Activated naive CD4-positive, alpha-beta T cell treated with Interleukin-2 at 50 U/mL for 16 hours (primary cell): Measurements from ENCODE around the gene SPRY4.
A peak's percentile ranks its signal among the peaks of the same experiment; 100 is the strongest.
"Not testable (repeated sequence)": the region's sequence is repeated elsewhere in the genome, so short reads cannot be mapped to it uniquely, and the experiment has no call there.

Experiments
- DNase-seq: peaks from one replicate; pipeline ENCODE4 v3.0.0-alpha.2; 2020

Gene SPRY4

GRCh38 chr5:142333749-142334148 is 8.9 kb upstream of the SPRY4 start:
- DNase-seq: not testable (repeated sequence)

DNA sequence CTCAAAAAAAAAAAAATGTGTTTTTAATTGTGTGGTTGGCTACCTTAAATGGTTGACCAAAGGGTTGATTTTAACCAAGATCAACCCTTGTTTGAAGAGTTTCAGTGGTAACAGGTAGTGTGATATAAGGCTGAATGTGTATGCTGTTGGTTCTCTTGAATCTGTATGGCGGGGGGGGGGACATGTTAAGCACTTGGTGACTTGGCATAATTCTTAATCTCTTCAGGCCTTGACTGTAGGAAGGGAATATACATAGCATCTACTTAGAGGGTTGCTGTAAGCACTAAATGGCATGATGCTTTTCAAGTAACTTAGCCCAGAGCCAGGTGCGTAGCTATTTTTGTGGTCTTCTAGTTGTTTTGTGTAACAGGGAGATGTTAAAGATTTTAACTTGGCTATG is 5.6 kb upstream of the SPRY4 start:
- DNase-seq: no peak

DNA sequence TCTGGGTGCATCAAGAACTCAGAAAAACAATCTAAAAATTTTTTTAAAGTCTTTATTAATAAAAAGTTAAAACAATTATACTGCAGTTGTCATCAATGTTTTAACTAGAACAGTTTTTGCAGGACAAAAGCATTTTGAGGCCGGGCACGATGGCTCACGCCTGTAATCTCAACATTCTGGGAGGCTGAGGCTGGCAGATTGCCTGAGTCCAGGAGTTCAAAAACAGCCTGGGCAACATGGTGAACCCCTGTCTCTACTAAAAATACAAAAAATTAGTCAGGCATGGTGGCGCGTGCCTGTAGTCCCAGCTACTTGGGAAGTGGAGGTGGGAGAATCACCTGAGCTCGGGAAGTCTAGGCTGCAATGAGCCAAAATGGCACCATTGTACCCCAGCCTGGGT is 5.2 kb upstream of the SPRY4 start:
- no peak for DNase-seq

DNA sequence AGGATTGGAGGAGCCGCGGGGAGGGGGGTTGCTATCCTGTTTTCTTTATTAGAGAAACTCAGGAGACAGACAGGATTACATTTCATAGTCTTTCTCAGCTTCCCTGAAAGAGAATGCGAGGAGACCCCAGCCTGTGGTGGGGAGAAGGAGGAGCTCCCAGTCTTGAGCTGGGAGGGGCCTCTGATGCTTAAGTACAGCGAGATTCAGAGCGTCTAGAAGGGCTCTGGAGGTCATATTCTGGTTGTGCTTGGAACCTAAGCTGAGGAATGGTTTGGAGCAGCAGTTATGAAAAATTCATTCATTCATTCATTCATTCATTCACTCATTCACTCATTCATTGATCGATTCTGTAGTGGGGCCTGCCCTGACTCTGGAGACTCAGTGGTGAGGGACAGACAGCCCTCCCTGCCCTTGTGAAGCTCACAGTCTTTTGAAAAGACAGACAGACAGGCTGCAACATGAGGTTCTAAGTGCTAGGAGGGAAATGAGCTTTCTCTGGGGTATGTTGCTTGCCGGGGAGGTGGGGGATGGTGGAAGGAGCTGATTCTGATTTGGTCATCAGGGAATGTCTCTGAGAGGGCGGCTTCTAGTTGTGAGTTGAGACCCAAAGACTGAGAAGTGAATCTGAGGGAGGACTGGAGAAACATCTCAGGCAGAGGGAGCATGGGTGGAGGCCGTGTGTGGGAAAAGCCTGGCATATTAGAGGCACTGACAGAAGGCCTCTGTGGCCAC is 2.5 kb upstream of the SPRY4 start:
- no peak for DNase-seq

DNA sequence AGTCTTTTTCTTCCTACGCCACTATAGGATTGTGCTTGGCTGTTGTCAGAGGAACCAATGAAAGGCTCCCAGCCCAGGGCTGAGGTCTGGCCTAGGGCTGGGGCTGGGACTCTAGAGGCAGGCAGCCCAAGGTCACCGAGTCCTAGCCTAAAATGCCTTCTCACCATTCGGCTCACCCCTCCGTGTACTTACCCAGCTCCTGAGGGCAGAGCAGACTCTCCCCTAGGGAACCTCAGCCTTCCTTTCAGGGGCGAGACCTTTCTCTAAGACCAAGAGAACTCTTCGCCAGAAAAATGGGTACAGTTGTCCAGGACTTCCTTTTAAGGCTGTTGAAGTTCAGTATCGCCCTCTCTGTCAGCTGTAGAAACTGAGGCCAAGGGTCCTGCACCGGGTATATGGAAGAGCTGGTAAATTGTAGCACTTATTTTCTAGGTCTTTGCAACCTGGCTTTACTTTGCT is 1.7 kb upstream of the SPRY4 start:
- DNase-seq: no peak

- DNase-seq: peak; percentile 12
Observed at GRCh38 chr5:142325725-142326479, 1.1 kb upstream of the SPRY4 start.

GRCh38 chr5:142324136-142324870 is 518 bp downstream of the SPRY4 start:
- DNase-seq: no peak

- DNase-seq: no peak
Observed at GRCh38 chr5:142323480-142324135, 1.2 kb downstream of the SPRY4 start.

GRCh38 chr5:142322747-142323479 is 1.9 kb downstream of the SPRY4 start:
- DNase-seq: no peak

DNA sequence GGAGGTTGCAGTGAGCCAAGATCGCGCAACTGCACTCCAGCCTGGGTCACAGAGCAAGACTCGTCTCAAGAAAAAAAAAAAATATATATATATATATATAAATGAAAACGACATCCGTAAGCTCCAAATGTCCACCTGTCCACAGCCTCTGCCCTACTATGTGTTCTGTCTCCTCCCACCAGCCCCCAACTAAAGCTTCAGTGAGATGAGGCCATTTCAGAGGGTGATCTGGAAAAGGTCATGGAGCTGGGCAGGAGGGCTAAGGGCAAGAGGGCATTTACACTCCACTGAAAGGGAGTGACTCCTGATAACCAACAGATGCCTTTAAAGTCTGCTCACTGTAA is 2.4 kb downstream of the SPRY4 start:
- no peak for DNase-seq

DNA sequence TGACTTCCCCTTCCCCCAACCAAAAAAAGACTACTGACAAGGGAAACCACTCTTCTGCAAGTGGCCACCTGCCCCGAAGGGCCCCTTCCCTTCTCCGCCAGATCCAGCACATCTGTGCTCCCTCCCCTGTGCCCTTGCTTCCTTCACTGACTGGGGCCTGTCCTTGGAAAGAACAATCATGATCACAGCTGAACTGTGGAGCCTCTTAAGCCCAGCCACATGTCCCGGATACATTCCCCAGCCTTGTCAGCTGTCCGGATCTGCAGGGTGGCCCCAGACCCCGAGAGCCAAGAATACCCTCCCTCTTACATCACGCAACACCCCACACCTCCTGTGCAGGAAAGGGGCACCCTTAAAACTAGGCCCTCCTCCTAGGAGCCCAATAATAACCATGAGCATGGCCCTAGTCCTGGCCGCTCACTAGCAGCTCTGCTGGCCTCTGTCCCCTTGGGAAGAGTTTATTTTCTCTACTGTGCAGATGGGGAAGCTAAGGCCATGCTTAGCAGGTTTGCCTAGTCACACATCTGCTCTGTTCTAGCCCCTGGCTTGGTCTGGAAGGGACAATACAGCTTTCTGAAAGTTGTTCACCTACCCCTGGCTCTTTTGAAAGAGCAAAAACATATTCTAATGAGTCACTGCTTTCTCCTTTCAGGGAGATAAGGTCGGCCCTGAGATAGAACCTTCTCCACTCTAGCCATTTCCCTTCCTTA is 3.8 kb downstream of the SPRY4 start:
- no peak for DNase-seq

DNA sequence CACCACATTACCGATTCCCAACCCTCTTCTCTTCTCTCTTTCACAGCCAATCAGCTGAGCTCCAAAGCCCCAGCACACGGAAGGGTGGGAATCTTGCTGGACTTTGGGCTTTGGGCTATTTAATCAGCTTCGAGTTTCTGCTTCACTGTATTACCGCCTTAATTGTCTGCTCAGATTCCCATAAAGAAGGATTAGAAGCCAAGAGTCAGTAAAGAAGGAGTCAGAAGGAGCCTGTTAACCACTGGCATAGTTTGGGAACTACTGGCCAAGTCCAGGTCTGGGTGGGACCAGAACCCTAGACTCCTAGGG is 4.4 kb downstream of the SPRY4 start:
- DNase-seq: no peak

DNA sequence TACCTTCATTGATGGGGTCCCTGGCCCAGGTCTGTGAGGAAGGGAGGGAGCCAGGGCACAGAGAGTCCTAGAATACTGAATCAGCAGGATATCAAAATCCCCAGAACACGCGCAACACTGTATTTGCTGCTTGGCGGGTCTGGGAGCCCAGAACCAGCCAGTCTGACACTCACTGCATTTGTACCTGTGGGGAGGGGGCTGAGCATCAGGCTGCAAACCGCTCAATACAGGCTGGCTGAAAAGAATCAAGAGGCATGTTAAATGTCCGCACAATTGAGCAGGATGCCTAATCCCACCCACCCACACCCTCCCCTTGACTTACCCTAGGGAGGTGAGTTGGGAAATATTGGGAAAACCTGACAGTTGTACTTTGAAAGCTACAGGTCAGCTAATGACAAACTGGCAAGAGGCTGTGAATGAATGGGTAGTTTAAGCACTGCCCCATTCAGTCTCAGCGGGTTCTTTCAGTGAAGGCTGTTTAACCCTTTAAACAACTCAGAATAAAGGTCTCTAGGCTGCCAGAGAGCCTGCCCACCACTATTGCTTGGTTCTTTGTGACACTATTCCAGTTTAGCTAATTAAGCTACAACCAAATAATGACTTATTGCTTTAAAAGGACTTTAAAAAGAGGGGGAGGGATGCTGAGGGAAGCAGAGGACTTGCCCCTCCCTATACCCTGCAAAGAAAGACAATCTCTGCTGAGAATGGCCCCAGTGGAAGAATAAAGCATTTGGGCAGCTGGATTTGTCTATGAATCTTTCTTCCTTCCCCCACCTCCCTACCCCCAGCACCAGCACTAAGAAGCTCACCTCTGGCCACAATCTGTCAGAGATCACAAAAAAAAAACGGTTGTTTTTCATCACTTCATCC is 5.0 kb downstream of the SPRY4 start:
- DNase-seq: no peak

DNA sequence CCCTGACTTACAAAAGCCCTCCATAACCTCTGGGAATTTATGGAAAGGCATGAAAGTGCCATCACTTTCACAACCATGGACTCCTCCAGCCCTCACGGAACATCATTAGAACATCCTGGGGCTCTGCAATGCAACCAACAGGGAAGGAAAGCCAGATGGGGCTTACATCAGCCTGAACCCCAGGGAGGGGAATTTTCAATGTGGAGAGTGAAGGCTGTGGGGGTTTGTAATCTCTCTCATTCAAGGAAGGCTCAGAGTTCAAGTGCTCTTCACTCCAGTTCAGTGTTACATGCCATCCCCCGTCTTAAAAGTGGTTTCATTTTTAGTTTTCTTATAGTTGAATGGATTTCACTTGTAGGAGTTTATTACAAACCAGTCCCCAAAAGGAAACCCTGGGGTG is 5.7 kb downstream of the SPRY4 start:
- no peak for DNase-seq

DNA sequence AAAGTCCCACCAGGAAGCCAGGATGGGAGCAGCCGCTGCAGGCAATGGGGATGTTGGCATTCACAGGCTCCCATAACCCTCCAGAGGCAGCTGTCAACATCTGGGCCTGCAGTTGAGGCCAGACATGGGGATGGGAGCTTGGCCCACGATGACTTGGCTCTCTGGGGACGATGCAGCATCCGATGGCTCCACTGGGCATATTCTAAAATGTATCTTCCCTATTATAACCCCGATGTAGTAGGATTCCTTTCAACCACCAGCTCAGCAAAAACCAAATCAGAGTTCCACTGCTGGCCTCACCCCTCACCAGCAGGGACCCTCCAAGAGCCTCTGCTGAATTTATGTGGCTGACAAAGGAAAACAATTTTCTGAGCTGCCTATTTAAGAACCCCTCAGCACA is 7.1 kb downstream of the SPRY4 start:
- DNase-seq: no peak

GRCh38 chr5:142317173-142317572 is 7.6 kb downstream of the SPRY4 start:
- no peak for DNase-seq

DNA sequence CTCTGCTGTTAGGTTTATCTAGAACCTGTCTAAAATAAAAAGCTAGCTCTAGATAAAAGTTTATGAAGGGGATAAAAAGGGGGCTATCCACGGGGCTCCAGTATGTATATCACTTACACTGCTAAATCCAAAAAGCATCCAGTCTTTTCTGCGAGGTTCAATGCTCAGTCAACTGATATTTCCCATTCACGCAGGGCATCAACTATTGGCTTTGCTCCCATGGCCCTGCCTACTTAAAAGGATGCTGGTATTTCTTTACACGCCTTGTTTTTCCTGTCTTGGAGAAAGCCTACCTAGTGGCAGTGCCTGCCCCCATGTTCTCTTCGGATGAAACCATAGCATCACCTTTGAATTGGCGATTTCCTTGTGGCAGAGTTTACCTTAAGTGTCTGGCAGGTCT is 8.1 kb downstream of the SPRY4 start:
- no peak for DNase-seq

GRCh38 chr5:142316051-142316450 is 8.8 kb downstream of the SPRY4 start:
- DNase-seq: no peak

- DNase-seq: no peak
Observed at GRCh38 chr5:142315096-142315900, 9.5 kb downstream of the SPRY4 start.

GRCh38 chr5:142314606-142315005 is 10.2 kb downstream of the SPRY4 start:
- no peak for DNase-seq
